Activated CD8-positive, alpha-beta memory T cell treated with anti-CD3 and anti-CD28 coated beads for 48 hours (primary cell): ENCODE results near the gene ZNF625.

Experiments used
- DNase-seq, 3 experiments: peaks; one replicate each; pipeline ENCODE4 v3.0.0-alpha.2; 2020; ENCODE audit warnings: low read depth in 2 of 3, low spot score in 2 of 3

ZNF625 gene

GRCh38 chr19:12156223-12157058, at the start of gene ZNF625:
ZNF625 (minus strand) TSS chr19:12156734; CDS start chr19:12156558, 176 bp downstream.
- DNase-seq: peak in 2 of 3 experiments; percentile 13 to 28

- no peak for DNase-seq
Measured at GRCh38 chr19:12205296-12205695, 48.8 kb upstream of the ZNF625 start.

- no peak for DNase-seq
Measured at GRCh38 chr19:12202250-12202649, 45.7 kb upstream of the ZNF625 start.

- DNase-seq: no peak
Measured at GRCh38 chr19:12199757-12200419, 43.4 kb upstream of the ZNF625 start.

- no peak for DNase-seq
Measured at GRCh38 chr19:12198136-12198535, 41.6 kb upstream of the ZNF625 start.

GRCh38 chr19:12194827-12195731, 38.5 kb upstream of the ZNF625 start:
- DNase-seq: peak; percentile 28 to 51 (median 35)

GRCh38 chr19:12187625-12188024, 31.1 kb upstream of the ZNF625 start:
- no peak for DNase-seq

- DNase-seq: no peak
Measured at GRCh38 chr19:12180377-12180776, 23.8 kb upstream of the ZNF625 start.

- no peak for DNase-seq
Measured at GRCh38 chr19:12166626-12167025, 10.1 kb upstream of the ZNF625 start.

- DNase-seq: no peak
Measured at GRCh38 chr19:12163826-12164225, 7.3 kb upstream of the ZNF625 start.

- peak; percentile 63 to 81 (median 80) for DNase-seq
Measured at GRCh38 chr19:12162882-12163806, 6.6 kb upstream of the ZNF625 start, which contains the start of gene ZNF136. ZNF136 (plus strand) TSS chr19:12163096; CDS start chr19:12163204, 108 bp downstream.

- no peak for DNase-seq
Measured at GRCh38 chr19:12162513-12162881, 6.0 kb upstream of the ZNF625 start.

GRCh38 chr19:12159773-12160414, 3.4 kb upstream of the ZNF625 start:
- no peak for DNase-seq

GRCh38 chr19:12155324-12155860, 1.1 kb downstream of the ZNF625 start:
- no peak for DNase-seq

GRCh38 chr19:12145348-12145747, 11.2 kb downstream of the ZNF625 start:
- no peak for DNase-seq

GRCh38 chr19:12141405-12141736, 15.2 kb downstream of the ZNF625 start:
- DNase-seq: no peak

GRCh38 chr19:12140545-12141404, 15.8 kb downstream of the ZNF625 start:
- DNase-seq: peak; percentile 53 to 82 (median 72)

- peak; percentile 72 to 80 (median 77) for DNase-seq
Measured at GRCh38 chr19:12139885-12140544, 16.5 kb downstream of the ZNF625 start, which contains the start of gene ZNF20. ZNF20 (minus strand) TSS chr19:12140350; CDS start chr19:12140182, 168 bp downstream.
